GM12873 (cell line): ENCODE measurements around the gene WSCD2.

Source experiments
- TF ChIP-seq, protein P1 (sequence below): IDR thresholded peaks from 2 replicates; pipeline ENCODE4 v1.5.1; 2012; ENCODE audit warnings: low read depth, mild to moderate bottlenecking, moderate library complexity, low read length, control low read depth; ENCODE audit not compliant: insufficient read depth; ENCODE audit errors: missing control alignments

Gene WSCD2

DNA sequence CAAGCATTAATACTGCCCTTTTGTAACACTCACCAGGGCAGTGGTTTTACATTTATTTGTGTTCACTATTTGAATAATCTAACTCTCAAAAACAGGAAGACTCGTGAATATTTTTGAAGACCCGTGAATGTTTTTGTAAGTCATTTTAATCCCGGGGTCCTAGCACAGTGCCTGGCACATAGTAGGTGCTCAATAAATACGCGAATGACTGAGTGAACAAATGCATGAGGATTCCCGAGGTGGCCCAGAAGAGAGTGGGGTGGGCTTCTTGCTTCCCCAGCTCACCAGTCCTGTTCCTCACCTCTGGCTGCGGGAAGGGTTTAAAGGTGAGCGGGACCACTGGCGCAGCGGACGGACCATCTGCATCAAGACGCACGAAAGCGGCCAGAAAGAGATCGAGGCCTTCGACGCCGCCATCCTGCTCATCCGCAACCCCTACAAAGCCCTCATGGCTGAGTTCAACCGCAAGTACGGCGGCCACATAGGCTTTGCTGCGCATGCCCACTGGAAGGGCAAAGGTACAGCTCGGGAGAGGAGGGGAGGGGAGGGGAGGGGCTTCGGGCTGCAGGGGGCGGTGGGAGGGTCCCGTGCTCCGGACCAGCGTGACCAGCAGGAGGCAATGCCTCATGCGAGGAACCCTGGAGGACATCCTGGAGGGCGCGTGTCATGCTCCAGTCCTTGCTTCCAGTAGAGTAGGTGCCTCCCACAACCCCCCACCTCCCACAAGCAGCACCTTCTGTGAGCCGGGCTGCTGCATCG, 111.1 kb downstream of the WSCD2 start:
- TF ChIP-seq, protein P1, sequence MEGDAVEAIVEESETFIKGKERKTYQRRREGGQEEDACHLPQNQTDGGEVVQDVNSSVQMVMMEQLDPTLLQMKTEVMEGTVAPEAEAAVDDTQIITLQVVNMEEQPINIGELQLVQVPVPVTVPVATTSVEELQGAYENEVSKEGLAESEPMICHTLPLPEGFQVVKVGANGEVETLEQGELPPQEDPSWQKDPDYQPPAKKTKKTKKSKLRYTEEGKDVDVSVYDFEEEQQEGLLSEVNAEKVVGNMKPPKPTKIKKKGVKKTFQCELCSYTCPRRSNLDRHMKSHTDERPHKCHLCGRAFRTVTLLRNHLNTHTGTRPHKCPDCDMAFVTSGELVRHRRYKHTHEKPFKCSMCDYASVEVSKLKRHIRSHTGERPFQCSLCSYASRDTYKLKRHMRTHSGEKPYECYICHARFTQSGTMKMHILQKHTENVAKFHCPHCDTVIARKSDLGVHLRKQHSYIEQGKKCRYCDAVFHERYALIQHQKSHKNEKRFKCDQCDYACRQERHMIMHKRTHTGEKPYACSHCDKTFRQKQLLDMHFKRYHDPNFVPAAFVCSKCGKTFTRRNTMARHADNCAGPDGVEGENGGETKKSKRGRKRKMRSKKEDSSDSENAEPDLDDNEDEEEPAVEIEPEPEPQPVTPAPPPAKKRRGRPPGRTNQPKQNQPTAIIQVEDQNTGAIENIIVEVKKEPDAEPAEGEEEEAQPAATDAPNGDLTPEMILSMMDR = no peak

- TF ChIP-seq, protein P1 = no peak
Measured at GRCh38 chr12:108240928-108241327, 111.8 kb downstream of the WSCD2 start.

DNA sequence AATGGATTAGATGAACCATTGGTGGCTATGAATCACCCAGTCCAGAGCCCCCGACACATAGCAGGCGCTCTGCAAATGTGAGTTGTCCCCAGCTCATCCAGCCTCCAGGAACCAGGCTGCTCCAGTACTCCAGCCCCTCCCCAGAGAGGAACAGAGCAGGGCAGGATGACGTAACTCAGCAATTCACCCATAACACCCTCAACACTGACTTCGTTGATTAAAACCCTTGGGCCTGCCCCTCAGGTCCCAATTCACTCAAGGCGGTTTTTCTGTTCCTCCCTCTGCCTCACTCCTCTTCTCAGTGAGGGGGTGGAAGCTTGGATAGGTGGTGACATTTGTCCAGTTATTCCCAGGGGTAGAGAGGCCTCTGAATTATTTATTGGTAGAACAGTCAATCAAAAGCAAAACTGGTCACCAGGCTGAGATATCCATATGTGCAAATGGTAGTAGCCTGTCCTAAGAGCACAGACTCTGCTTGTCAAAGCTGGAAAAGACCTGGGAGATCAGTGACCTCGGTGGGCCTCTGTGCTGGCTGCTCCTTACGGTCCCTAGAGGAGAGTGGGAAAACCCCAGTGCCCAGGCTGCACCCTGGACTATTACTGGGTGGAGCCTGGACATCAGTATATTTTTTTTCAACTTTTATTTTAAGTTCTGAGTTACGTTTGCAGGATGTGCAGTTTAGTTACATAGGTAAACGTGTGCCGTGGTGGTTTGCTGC, 113.1 kb downstream of the WSCD2 start:
- TF ChIP-seq, protein P1 = no peak

DNA sequence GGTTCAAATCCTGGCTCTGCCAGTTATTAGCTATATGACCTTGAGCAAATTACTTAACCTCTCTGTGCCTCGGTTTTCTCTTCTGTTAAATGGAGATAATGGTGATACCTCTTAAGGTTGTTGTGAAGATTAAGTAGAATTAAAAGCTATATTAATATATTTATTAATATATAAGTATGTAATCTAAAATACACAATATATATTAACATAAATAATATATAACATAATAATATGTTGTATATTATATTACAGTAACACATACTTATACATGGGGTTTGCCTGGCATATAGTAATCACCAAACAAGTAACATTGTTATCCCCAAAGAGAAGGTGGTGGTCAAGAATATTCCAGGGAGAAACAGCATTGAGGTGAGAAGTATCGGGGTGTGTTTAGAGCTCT, 118.0 kb downstream of the WSCD2 start:
- TF ChIP-seq, protein P1 = no peak

- TF ChIP-seq, protein P1 = no peak
Measured at GRCh38 chr12:108248011-108248410, 118.9 kb downstream of the WSCD2 start.

DNA sequence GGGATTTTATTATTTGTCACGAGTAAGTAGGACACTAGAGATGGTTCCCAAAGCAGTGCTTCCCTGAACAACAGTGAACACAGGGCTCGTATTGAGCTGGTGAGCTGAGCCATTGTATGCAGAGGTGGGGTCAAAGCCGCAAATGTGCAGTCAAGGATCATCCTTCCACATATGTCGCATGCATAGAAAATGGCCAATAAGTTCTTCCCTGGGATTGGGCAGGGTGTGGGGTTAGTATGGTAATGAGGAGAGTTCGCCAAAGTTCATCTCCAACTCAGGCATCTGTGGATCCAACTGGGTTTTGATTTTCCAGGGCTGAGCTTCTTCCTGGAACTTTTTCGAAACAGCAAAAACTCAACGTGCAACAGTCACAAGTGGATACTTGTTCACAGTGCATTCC, 123.4 kb downstream of the WSCD2 start:
- TF ChIP-seq, protein P1 = no peak

DNA sequence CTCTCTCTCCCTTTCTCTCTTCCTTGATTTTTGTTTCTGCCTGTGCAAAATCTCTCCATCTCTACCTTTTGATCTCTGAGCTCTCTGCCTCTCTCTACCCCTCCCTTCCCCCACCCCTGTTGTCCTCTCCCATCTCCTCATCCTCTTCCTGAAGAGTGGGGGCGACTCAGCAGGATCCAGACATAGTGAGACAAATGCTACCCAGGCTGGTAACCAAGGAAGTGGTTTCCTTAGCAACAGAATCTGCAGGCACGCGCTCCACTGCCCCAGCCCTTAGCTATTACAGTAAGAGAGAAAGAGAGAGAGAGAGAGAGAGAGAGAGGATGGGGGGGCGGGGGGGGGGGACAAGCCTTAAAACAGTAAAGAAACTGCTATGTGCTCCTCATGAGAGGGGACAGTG, 124.5 kb downstream of the WSCD2 start:
- TF ChIP-seq, protein P1 = no peak
